Ovary (tissue), 3 donors: Measurements from ENCODE around the gene CRYZL1.

Experiments used
- EP300 ChIP-seq: sonication (generic); formaldehyde crosslinking; IDR thresholded peaks from one replicate; pipeline ENCODE4 v1.6.1; 2017; ENCODE audit warnings: antibody characterized with exemption
- POLR2A ChIP-seq: fragments of 450-650 bp; IDR thresholded peaks from one replicate; pipeline ENCODE4 v1.6.1; 2017; ENCODE audit warnings: antibody characterized with exemption, mild to moderate bottlenecking, moderate library complexity
- TF ChIP-seq, protein P1 (sequence below), 3 donors: fragments of 450-650 bp in 2 of 3; fragments of 200-600 bp in 1 of 3; IDR thresholded peaks; one replicate each; pipeline versions ENCODE4 v1.5.1 to v1.8.0; 2016 to 2022; ENCODE audit warnings: antibody characterized with exemption in 3 of 3, mild to moderate bottlenecking in 1 of 3
- donor health status: DM: no; HTN: no; CAD: no.

DNA sequence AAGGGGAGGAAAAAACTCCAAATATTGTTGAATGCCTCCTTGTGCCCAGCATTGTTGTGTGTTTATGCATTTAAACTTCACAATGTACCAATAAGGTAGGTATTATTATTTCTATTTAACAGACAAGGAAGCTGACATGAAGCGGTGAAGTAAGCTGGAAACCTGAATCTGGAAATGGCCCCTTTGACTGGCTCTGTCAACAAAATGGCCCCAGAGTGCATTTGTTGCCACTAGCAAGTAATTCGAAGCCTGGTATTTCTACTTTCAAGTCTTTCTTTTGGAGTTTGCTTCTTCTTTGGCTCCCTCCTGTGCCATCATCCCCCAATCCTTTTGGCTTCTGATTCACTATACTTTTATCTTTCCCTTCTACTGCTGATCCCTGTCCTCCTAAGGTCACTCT is 23.1 kb downstream of the CRYZL1 start:
- no peak for TF ChIP-seq POLR2A
- TF ChIP-seq, protein P1, sequence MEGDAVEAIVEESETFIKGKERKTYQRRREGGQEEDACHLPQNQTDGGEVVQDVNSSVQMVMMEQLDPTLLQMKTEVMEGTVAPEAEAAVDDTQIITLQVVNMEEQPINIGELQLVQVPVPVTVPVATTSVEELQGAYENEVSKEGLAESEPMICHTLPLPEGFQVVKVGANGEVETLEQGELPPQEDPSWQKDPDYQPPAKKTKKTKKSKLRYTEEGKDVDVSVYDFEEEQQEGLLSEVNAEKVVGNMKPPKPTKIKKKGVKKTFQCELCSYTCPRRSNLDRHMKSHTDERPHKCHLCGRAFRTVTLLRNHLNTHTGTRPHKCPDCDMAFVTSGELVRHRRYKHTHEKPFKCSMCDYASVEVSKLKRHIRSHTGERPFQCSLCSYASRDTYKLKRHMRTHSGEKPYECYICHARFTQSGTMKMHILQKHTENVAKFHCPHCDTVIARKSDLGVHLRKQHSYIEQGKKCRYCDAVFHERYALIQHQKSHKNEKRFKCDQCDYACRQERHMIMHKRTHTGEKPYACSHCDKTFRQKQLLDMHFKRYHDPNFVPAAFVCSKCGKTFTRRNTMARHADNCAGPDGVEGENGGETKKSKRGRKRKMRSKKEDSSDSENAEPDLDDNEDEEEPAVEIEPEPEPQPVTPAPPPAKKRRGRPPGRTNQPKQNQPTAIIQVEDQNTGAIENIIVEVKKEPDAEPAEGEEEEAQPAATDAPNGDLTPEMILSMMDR (IDR thresholded peaks at IDR 0.05) = no peak
- no peak for TF ChIP-seq EP300
